Caco-2 (cell line): ENCODE data around the gene RAX. TPM values are rescaled to one million over a fixed set of nuclear protein-coding genes. Genes with fewer than 3 reads are reported as not detected.

Experiments used
- BruUV-seq: library from RNA; stranded (reverse); fragments of 400-500 nt; replicated peaks from 2 replicates; lab custom pipeline; 2021; lab: Mats Ljungman, UMichigan
- CTCF ChIA-PET: fragments of 300-600 bp; sonication (Branson Sonifier 250); formaldehyde crosslinking; loops from one replicate; lab custom pipeline; 2022; ENCODE audit warnings: antibody characterized with exemption; lab: Charles Lee
- POLR2A ChIA-PET: fragments of 300-600 bp; sonication (Branson Sonifier 250); formaldehyde crosslinking; loops from one replicate; lab custom pipeline; 2022; ENCODE audit warnings: antibody characterized with exemption; lab: Charles Lee
- DNase-seq, 2 experiments: peaks; one replicate each; pipeline versions ENCODE4 v3.0.0 to v3.0.0-alpha.2; 2020 to 2022
- H3K27me3 ChIP-seq: replicated peaks from 2 replicates; pipeline ENCODE4 v1.6.0; 2011; ENCODE audit warnings: low read length; ENCODE audit not compliant: control insufficient read depth, insufficient read depth
- H3K36me3 ChIP-seq: 2 replicates; pipeline ENCODE4 v1.5.1; 2011; ENCODE audit warnings: low read length; ENCODE audit not compliant: control insufficient read depth, insufficient read depth
- H3K4me1 ChIP-seq: fragments of 250-450 bp; sonication (Bioruptor Pico); 2 replicates; pipeline ENCODE4 v1.5.1; 2020; ENCODE audit warnings: mild to moderate bottlenecking
- H3K4me3 ChIP-seq: 2 replicates; pipeline ENCODE4 v1.5.1; 2011; ENCODE audit warnings: low read depth, mild to moderate bottlenecking, control low read depth, low read length
- H3K9me3 ChIP-seq: fragments of 250-450 bp; sonication (Bioruptor Pico); 2 replicates; pipeline ENCODE4 v1.5.1; 2020; ENCODE audit warnings: mild to moderate bottlenecking, moderate library complexity
- H3K27ac Mint-ChIP-seq: one replicate; pipeline ENCODE4 v1.8.0; 2022; ENCODE audit warnings: mixed read lengths; ENCODE audit not compliant: unreplicated experiment
- H3K27me3 Mint-ChIP-seq: one replicate; pipeline ENCODE4 v1.8.0; 2022; ENCODE audit warnings: mixed read lengths; ENCODE audit not compliant: insufficient read depth, unreplicated experiment
- H3K36me3 Mint-ChIP-seq: one replicate; pipeline ENCODE4 v1.8.0; 2022; ENCODE audit warnings: mild to moderate bottlenecking, mixed read lengths; ENCODE audit not compliant: insufficient read depth, unreplicated experiment
- H3K4me1 Mint-ChIP-seq: one replicate; pipeline ENCODE4 v1.8.0; 2022; ENCODE audit warnings: low read depth, mixed read lengths; ENCODE audit not compliant: unreplicated experiment
- H3K4me3 Mint-ChIP-seq: one replicate; pipeline ENCODE4 v1.8.0; 2022; ENCODE audit warnings: mild to moderate bottlenecking, moderate library complexity, mixed read lengths; ENCODE audit not compliant: unreplicated experiment
- H3K9me3 Mint-ChIP-seq: one replicate; pipeline ENCODE4 v1.8.0; 2022; ENCODE audit warnings: mixed read lengths; ENCODE audit not compliant: unreplicated experiment
- CTCF ChIP-seq, 2 experiments: fragments of 200-600 bp in 1 of 2; IDR thresholded peaks; 1 replicate in 1 of 2; 2 replicates in 1 of 2; pipeline versions ENCODE4 v1.5.1 to v1.8.0; 2011 to 2022; ENCODE audit warnings: antibody characterized with exemption in 1 of 2, control low read depth in 1 of 2, inconsistent platforms in 1 of 2, low read depth in 1 of 2, low read length in 1 of 2, mild to moderate bottlenecking in 1 of 2, moderate library complexity in 1 of 2; ENCODE audit not compliant: insufficient read depth in 1 of 2, severe bottlenecking in 1 of 2, unreplicated experiment in 1 of 2
- intact Hi-C: fragments of 100-400 bp; cut with micrococcal nuclease; formaldehyde crosslinking; loops from one replicate; pipeline ENCODE4 v1.10.0; 2022; ENCODE audit not compliant: unreplicated experiment
- total RNA-seq: library from RNA; stranded (reverse); gene quantifications from 2 replicates; pipeline ENCODE4 v1.2.3, GENCODE V29; 2022

RAX gene
- total RNA-seq, 1 experiment from 2014 or later, result not detected

GRCh38 chr18:59279722-59280121 is 6.5 kb upstream of the RAX start:
- H3K4me1 ChIP-seq, result no peaks in the 10 kb centered on the region
- H3K27ac Mint-ChIP-seq, result no peak overlapping the region
- no peaks in the 10 kb centered on the region for H3K36me3 Mint-ChIP-seq
- ChIA-PET CTCF (no interaction called here), POLR2A (no interaction called here)
- TF ChIP-seq CTCF (IDR thresholded peaks at IDR 0.05; ENCODE audit: insufficient read depth in 1 of 2, low read depth in 1 of 2, low read length in 1 of 2, severe bottlenecking in 1 of 2, unreplicated experiment in 1 of 2), result no peak
- H3K4me1 Mint-ChIP-seq, result no peaks in the 10 kb centered on the region
- intact Hi-C loops, result no loop called here
- no peak for DNase-seq
- H3K36me3 ChIP-seq, result no peaks in the 10 kb centered on the region
- no peaks in the 10 kb centered on the region for H3K9me3 Mint-ChIP-seq
- H3K27me3 Mint-ChIP-seq, result peaks cover 14% of the 10 kb centered on the region
- H3K4me3 ChIP-seq, result no peak overlapping the region
- BruUV-seq, result no TSS peak
- H3K27me3 ChIP-seq, result no peaks in the 10 kb centered on the region
- no peaks in the 10 kb centered on the region for H3K9me3 ChIP-seq
- H3K4me3 Mint-ChIP-seq, result no peak overlapping the region

- H3K4me1 ChIP-seq, result no peaks in the 10 kb centered on the region
- no TSS peak for BruUV-seq
- H3K36me3 ChIP-seq, result no peaks in the 10 kb centered on the region
- ChIA-PET POLR2A (no interaction called here), CTCF (no interaction called here)
- no peaks in the 10 kb centered on the region for H3K9me3 ChIP-seq
- H3K9me3 Mint-ChIP-seq, result no peaks in the 10 kb centered on the region
- TF ChIP-seq CTCF (IDR thresholded peaks at IDR 0.05; ENCODE audit: insufficient read depth in 1 of 2, low read depth in 1 of 2, low read length in 1 of 2, severe bottlenecking in 1 of 2, unreplicated experiment in 1 of 2), result no peak
- intact Hi-C loops, result no loop called here
- H3K4me3 ChIP-seq, result no peak overlapping the region
- H3K36me3 Mint-ChIP-seq, result no peaks in the 10 kb centered on the region
- peaks cover 16% of the 10 kb centered on the region for H3K27me3 Mint-ChIP-seq
- DNase-seq, result no peak
- H3K27me3 ChIP-seq, result no peaks in the 10 kb centered on the region
- no peak overlapping the region for H3K4me3 Mint-ChIP-seq
- no peaks in the 10 kb centered on the region for H3K4me1 Mint-ChIP-seq
- H3K27ac Mint-ChIP-seq, result no peak overlapping the region
These were observed 5.9 kb upstream of the RAX start for GRCh38 chr18:59279193-59279592.

GRCh38 chr18:59278793-59279192 is 5.5 kb upstream of the RAX start:
- no peak for TF ChIP-seq CTCF (IDR thresholded peaks at IDR 0.05; ENCODE audit: insufficient read depth in 1 of 2, low read depth in 1 of 2, low read length in 1 of 2, severe bottlenecking in 1 of 2, unreplicated experiment in 1 of 2)
- Histone ChIP-seq H3K9me3 (no peaks in the 10 kb centered on the region), H3K36me3 (no peaks in the 10 kb centered on the region), H3K27me3 (no peaks in the 10 kb centered on the region), H3K4me3 (no peak overlapping the region), H3K4me1 (no peaks in the 10 kb centered on the region)
- Mint-ChIP-seq H3K4me1 (no peaks in the 10 kb centered on the region), H3K4me3 (no peak overlapping the region), H3K36me3 (no peaks in the 10 kb centered on the region), H3K27ac (no peak overlapping the region), H3K27me3 (peaks cover 16% of the 10 kb centered on the region), H3K9me3 (no peaks in the 10 kb centered on the region)
- DNase-seq, result no peak
- ChIA-PET CTCF (no interaction called here), POLR2A (no interaction called here)
- BruUV-seq, result no TSS peak
- intact Hi-C loops, result no loop called here
